ENCODE results near the gene SRPK2.
"Not testable (repeated sequence)": the region's sequence is repeated elsewhere in the genome, so short reads cannot be mapped to it uniquely, and the experiment has no call there.

The SRPK2 gene

DNA sequence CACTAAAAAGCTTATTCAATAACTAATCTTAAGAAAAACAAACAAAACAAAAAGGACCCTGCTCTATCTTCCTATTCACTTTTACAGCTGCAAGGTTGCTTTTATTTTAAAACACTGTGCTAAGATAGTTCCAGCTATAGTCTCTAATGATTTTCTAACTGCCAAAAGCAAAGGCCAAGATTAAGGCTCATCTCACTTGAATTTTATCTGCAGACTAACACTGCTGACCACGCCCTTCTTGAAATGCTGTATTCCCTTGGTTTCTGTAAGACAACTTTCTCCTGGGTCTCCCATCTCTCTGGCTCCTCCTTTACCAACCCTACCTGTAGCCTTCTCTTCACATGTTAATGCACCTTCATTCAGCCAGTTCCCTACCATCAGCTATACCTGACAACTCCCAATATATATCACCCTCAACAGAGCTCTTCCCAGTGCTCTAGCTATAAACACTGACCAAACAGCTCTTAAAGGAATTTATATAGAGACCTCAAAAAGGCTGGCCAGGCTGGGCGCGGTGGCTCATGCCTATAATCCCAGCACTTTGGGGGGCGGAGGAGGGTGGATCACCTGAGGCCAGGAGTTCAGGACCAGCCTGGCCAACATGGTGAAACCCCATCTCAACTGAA, 11.7 kb downstream of the SRPK2 start:
- DNase-seq = no peak

- no peak for DNase-seq
Observed at GRCh38 chr7:105369944-105370343, 18.8 kb downstream of the SRPK2 start.

DNA sequence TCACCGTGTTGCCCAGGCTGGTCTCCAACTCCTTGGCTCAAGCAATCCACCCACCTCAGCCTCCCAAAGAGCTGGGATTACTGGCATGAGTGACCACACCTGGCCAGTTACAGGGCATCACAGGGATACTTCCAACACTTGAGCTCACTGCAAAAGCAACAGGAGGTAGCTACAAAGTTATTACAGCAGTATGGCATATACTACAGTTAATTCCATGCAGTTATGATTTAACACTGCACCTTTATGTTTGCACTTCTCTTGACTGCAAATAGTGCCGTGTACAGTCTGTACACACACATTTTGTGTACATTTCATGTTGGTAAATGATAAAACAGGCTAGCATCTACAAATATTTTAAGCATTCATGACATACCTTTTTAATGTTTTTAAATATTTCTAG, 21.3 kb downstream of the SRPK2 start:
- DNase-seq = no peak

- no peak for DNase-seq
Observed at GRCh38 chr7:105365541-105366534, 22.9 kb downstream of the SRPK2 start.

DNA sequence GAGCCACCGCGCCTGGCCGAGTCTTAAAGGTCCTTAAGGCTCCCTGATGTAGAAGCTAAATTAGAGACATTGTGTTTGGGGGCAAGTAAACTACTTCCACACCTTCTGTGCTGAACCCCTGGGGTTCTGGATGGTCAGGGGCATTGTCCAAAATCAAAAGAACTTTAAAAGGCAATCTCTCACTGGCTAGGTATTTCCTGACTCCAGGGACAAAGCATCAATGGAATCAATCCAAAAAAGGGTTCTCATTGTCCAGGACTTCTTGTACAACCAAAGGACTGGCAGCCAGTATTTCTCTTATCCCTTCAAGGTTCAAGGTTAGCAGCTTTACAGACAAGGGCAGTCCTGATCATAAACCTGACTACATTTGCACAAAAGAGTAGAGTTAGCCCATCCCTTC, 24.0 kb downstream of the SRPK2 start:
- DNase-seq = no peak

GRCh38 chr7:105363657-105364056, 25.1 kb downstream of the SRPK2 start:
- not testable (repeated sequence) for DNase-seq

DNA sequence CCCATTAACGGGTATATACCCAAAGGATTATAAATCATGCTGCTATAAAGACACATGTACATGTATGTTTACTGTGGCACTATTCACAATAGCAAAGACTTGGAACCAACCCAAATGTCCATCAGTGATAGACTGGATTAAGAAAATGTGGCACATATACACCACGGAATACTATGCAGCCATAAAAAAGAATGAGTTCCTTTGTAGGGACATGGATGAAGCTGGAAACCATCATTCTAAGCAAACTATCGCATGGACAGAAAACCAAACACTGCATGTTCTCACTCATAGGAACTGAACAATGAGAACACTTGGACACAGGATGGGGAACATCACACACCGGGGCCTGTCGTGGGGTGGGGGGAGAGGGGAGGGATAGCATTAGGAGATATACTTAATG, 26.0 kb downstream of the SRPK2 start:
- DNase-seq = not testable (repeated sequence)

DNA sequence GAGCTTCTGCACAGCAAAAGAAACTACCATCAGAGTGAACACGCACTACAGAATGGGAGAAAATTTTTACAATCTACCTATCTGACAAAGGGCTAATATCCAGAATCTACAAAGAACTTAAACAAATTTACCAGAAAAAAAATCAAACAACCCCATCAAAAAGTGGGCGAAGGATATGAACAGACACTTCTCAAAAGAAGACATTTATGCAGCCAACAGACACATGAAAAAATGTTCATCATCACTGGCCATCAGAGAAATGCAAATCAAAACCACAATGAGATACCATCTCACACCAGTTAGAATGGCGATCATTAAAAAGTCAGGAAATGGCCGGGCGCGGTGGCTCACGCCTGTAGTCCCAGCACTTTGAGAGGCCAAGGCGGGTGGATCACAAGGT, 26.7 kb downstream of the SRPK2 start:
- not testable (repeated sequence) for DNase-seq

- not testable (repeated sequence) for DNase-seq
Observed at GRCh38 chr7:105360149-105360548, 28.6 kb downstream of the SRPK2 start.

GRCh38 chr7:105355701-105356100, 33.0 kb downstream of the SRPK2 start:
- DNase-seq = no peak

DNA sequence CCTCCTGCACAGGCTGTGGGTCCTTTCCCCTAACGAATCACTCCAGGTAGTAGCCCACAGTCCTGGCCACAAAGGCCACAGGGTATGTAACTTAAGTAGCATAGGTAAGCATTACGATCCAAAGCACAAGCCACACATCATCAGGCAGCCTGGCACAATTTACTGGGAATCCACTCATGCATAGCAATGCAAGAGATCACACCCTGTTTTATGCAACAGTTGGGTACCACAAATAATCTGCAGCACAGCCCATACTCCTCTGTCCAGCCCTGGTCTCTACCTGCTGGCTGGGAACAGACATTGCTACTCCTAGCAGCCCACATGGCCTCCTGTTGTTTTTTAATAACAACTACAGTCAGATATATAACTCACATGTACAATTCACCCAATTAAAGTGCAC, 34.3 kb downstream of the SRPK2 start:
- no peak for DNase-seq

DNA sequence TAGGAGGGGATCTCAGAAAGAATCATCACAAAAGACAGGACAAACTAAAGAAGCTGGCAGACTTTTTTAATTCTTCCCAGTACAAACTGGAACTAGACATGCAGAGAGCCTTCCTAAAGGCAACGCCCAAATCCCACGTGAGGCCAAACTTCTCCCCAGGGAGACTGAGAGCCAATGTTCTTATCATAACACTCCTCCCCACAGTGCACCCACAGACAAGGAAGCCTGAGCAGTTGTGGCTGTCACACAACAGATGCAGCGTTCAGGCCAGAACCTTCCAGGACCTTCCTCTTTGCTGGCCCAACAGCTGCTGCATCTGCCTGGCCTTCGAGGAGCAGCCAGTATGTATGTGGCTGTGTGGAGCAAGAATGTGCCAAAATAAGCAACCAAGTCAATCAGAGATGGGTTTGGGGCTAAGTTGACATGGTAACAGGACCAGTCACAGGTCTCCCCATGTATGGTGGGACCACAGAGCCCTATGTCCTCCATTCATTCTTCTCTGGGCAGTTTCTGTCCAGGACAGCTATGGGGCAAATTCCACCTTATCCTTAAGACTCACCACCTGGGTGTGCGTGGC, 34.9 kb downstream of the SRPK2 start:
- DNase-seq = no peak

GRCh38 chr7:105352901-105353668, 35.6 kb downstream of the SRPK2 start:
- no peak for DNase-seq

GRCh38 chr7:105352018-105352612, 36.6 kb downstream of the SRPK2 start:
- DNase-seq = peak; percentile 93

DNA sequence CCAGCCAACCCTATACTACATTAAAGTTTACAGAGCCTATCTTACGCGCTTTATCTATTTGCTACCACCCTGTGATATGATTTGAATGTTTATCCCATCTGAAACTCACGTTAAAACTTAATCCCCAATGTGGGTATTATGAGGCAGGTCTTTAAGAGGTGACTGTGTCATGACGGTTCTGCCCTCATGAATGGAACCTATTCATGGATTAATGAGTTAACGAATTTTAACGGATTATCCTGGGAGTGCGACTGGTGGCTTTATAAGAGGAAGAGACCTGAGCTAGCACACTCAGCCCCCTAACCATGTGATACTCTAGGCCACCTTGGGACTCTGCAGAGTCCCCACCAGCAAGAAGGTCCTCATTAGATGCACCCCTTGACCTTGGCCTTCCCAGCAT, 37.8 kb downstream of the SRPK2 start:
- no peak for DNase-seq

DNA sequence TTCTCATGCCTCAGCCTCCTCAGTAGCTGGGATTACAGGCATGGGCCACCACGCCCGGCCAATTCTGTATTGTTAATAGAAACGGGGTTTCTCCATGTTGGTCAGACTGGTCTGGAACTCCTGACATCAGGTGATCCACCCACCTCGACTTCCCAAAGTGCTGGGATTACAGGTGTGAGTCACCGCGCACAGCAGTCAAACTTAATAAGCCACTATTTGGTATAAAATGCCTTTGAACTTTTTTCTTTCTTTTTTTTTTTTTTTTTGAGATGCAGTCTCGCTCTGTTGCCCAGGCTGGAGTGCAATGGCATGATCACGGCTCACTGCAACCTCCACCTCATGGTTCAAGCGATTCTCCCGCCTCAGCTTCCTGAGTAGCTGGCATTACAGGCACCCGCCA, 40.5 kb downstream of the SRPK2 start:
- not testable (repeated sequence) for DNase-seq

DNA sequence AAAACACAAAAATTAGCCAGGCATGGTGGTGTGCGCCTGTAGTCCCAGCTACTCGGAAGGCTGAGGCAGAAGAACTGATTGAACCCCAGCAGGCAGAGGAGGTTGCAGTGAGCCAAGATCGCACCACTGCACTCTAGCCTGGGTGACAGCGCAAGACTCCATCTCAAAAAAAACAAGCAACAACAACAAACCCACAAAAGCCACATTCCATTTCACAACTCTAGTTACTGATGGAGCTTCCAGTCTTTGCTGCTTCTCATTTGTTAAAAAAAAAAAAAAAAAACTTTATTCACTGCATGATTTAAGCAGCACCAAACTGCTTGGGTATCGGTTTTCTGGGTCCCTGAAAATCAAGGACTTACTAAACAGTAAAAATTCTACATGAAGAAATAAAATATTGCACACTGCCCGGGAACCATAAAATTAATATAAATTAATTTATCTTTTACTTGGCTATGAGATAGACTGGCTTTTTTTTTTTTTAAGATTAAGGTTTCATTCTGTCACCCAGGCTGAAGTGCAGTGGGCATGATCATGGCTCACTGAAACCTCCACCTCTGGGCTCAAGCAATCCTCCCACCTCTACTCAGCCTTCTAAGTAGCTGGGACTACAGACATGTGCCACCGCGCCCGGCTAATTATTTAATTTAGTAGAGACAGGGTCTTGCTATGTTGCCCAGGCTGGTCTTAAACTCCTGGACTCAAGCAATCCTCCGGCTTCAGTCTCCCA, 42.0 kb downstream of the SRPK2 start:
- DNase-seq = no peak

GRCh38 chr7:105346138-105346537, 42.6 kb downstream of the SRPK2 start:
- no peak for DNase-seq

- no peak for DNase-seq
Observed at GRCh38 chr7:105345725-105346124, 43.0 kb downstream of the SRPK2 start.

DNA sequence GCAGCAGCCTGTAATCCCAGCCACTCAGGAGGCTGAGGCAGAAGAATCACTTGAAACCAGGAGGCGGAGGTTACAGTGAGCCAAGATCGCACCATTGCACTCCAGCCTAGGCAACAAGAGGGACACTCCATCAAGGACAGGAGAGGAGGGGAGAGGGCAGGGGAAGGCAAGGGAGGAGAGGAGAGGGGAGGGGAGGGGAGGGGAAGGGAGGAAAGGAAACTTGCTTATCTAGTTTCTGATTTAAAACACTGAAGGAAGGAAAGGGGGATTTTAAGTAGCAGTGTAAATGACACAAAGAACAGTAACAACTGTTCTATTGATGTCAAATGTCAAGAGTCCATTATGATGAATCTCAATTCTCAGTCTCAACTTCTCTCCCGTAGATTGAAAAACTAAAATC, 43.7 kb downstream of the SRPK2 start:
- DNase-seq = no peak
